Smooth muscle cell (in vitro differentiated cells): ENCODE measurements around the gene TIE1. TPM values are rescaled to one million over a fixed set of nuclear protein-coding genes. Genes with fewer than 3 reads are reported as not detected.

Experiments
- DNase-seq: peaks from one replicate; lab custom pipeline; 2025; ENCODE audit not compliant: unreplicated experiment; lab: John Stamatoyannopoulos, UW
- H2AFZ ChIP-seq: fragments of 200-600 bp; sonication (generic); 2 replicates; pipeline ENCODE4 v1.6.0; 2016; ENCODE audit warnings: antibody characterized with exemption, low read depth, mild to moderate bottlenecking
- H3F3A ChIP-seq: fragments of 200-600 bp; sonication (generic); 2 replicates; pipeline ENCODE4 v1.6.0; 2017; ENCODE audit warnings: antibody characterized with exemption, low read depth
- H3K27ac ChIP-seq: fragments of 200-600 bp; sonication (generic); 2 replicates; pipeline ENCODE4 v1.5.1; 2016; ENCODE audit warnings: low read depth, mild to moderate bottlenecking
- H3K27me3 ChIP-seq: fragments of 200-600 bp; sonication (generic); 2 replicates; pipeline ENCODE4 v1.6.1; 2016; ENCODE audit warnings: low read depth, mild to moderate bottlenecking
- H3K36me3 ChIP-seq: fragments of 200-600 bp; sonication (generic); 2 replicates; pipeline ENCODE4 v1.5.1; 2016; ENCODE audit warnings: low read depth
- H3K4me1 ChIP-seq: fragments of 200-600 bp; sonication (generic); 2 replicates; pipeline ENCODE4 v1.5.1; 2016; ENCODE audit warnings: low read depth
- H3K4me2 ChIP-seq: fragments of 200-600 bp; sonication (generic); 2 replicates; pipeline ENCODE4 v1.6.0; 2016; ENCODE audit warnings: mild to moderate bottlenecking
- H3K4me3 ChIP-seq: fragments of 200-600 bp; sonication (generic); 2 replicates; pipeline ENCODE4 v1.5.1; 2016; ENCODE audit warnings: mild to moderate bottlenecking
- H3K79me2 ChIP-seq: fragments of 200-600 bp; sonication (generic); 2 replicates; pipeline ENCODE4 v1.6.0; 2016; ENCODE audit warnings: low read depth, mild to moderate bottlenecking
- H3K9ac ChIP-seq: fragments of 200-600 bp; sonication (generic); 2 replicates; pipeline ENCODE4 v1.6.0; 2016; ENCODE audit warnings: low read depth
- H3K9me3 ChIP-seq: fragments of 200-600 bp; sonication (generic); replicated peaks from 2 replicates; pipeline ENCODE4 v1.5.1; 2016; ENCODE audit warnings: low read depth
- H4K20me1 ChIP-seq: fragments of 200-600 bp; sonication (generic); 2 replicates; pipeline ENCODE4 v1.6.0; 2016; ENCODE audit warnings: low read depth
- CTCF ChIP-seq: fragments of 200-600 bp; sonication (generic); IDR thresholded peaks from 2 replicates; pipeline ENCODE4 v1.5.1; 2017; ENCODE audit warnings: borderline replicate concordance, mild to moderate bottlenecking, antibody characterized with exemption; ENCODE audit not compliant: insufficient read depth, poor library complexity, severe bottlenecking
- WGBS: methylation state at CpG from one replicate; pipeline ENCODE4 v1.1.7; 2016; ENCODE audit warnings: low lambda C conversion rate; 5-methylcytosine and 5-hydroxymethylcytosine counted together
- polyA plus RNA-seq: library from polyadenylated mRNA; unstranded; fragments of >200 nt; fragmentation: Nextera tagmentation; extraction: Ambion mirVana; gene quantifications from 2 replicates; pipeline ENCODE4 v1.2.1, GENCODE V29; 2016
- total RNA-seq: library from RNA; depleted of rRNA; stranded (reverse); fragments of >200 nt; gene quantifications from 2 replicates; pipeline ENCODE4 v1.2.3, GENCODE V29; 2014

Gene TIE1
- total and polyA plus RNA-seq, 2 experiments from 2014 or later: 0.18 to 0.73 TPM

DNA sequence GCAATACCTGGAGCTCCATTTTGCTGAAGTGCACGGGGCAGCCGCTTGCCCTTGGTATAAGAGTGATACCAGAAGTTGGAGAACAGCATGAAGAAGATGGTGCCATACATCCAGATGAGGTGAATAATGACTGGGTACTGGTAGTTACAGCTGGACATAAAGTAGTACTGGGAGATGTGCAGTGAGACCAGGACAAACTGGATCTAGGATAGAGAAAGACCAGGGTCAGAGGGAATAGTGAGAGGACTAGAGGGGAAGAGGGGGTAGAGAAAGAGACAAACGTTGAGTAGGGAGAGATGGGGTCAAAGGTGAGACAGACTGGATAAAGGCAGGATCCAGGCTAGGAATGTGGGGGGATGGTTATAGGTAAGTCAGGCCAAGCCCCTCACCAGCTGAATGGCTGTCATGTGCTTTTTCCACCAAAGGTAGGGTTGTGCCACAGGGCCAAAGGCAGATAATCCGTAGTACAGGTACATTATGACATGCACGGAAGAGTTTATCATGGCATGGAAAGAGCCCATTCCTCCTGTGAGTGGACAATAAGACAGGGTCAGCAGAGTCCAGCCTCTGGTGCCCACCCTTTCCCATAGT is 63.2 kb downstream of the TIE1 start:
- no peaks in the 10 kb centered on the region for H3K36me3 ChIP-seq
- H3K9ac ChIP-seq: no peak overlapping the region

GRCh38 chr1:43365678-43366077 is 64.9 kb downstream of the TIE1 start:
- H3K27ac ChIP-seq: peak overlapping the region; percentile 7
- no peak overlapping the region for H3K9ac ChIP-seq
- peaks cover 26% of the 10 kb centered on the region for H3K79me2 ChIP-seq
- H4K20me1 ChIP-seq: peaks cover 25% of the 10 kb centered on the region
- no peaks in the 10 kb centered on the region for H3K9me3 ChIP-seq
- TF ChIP-seq CTCF: no peak
- peak overlapping the region; percentile 95 for H3K4me2 ChIP-seq
- 92% methylated on average over 2 of the region's 2 CpGs for WGBS
- H3K4me3 ChIP-seq: peak overlapping the region; percentile 70
- peaks cover 14% of the 10 kb centered on the region for H3F3A ChIP-seq
- no peak overlapping the region for H2AFZ ChIP-seq
- H3K27me3 ChIP-seq: no peaks in the 10 kb centered on the region
- peaks cover 16% of the 10 kb centered on the region for H3K4me1 ChIP-seq
- H3K36me3 ChIP-seq: no peaks in the 10 kb centered on the region
- DNase-seq: no peak

More for the DNA sequence above, 63.2 kb downstream of the TIE1 start:
- Histone ChIP-seq H4K20me1 (peaks cover 25% of the 10 kb centered on the region), H2AFZ (no peak overlapping the region), H3K4me1 (peaks cover 18% of the 10 kb centered on the region), H3F3A (peaks cover 14% of the 10 kb centered on the region), H3K4me2 (no peak overlapping the region), H3K9me3 (no peaks in the 10 kb centered on the region), H3K27ac (no peak overlapping the region), H3K79me2 (peaks cover 18% of the 10 kb centered on the region), H3K27me3 (no peaks in the 10 kb centered on the region), H3K4me3 (no peak overlapping the region)
- no peak for DNase-seq
- no peak for TF ChIP-seq CTCF
- WGBS: 90% methylated on average over 5 of the region's 5 CpGs

DNA sequence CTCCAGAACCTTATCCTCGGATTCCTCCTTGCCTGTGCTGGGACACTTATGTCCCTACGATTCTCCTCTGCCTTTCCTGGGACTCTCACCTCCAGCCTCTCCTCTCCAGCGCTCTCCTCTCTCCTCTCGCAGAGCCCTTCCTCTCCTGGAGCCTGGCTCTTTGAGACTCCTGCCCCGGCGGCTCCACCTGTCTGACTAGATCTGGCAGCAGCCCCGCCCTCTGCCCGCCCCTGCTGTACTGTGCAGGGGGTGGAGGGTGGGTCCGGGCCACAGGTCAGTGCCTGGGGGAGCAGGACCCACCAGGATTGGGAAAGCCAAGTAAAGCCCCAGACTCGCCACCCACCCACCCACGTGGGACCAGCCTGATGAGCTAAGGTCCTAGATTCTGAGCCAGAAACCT is 65.4 kb downstream of the TIE1 start:
- H3K4me2 ChIP-seq: peak overlapping the region; percentile 95
- no peaks in the 10 kb centered on the region for H3K27me3 ChIP-seq
- H3K27ac ChIP-seq: peak overlapping the region; percentile 7
- H3K36me3 ChIP-seq: no peaks in the 10 kb centered on the region
- H3K9ac ChIP-seq: no peak overlapping the region
- peak overlapping the region; percentile 70 for H3K4me3 ChIP-seq
- H3K79me2 ChIP-seq: peaks cover 26% of the 10 kb centered on the region
- H3F3A ChIP-seq: peaks cover 14% of the 10 kb centered on the region
- H4K20me1 ChIP-seq: peaks cover 25% of the 10 kb centered on the region
- no peak overlapping the region for H2AFZ ChIP-seq
- TF ChIP-seq CTCF: no peak
- 48% methylated on average over 9 of the region's 11 CpGs for WGBS
- no peak for DNase-seq
- H3K4me1 ChIP-seq: peaks cover 14% of the 10 kb centered on the region
- no peaks in the 10 kb centered on the region for H3K9me3 ChIP-seq

GRCh38 chr1:43366601-43367025 is 65.8 kb downstream of the TIE1 start:
- H3K27me3 ChIP-seq: no peaks in the 10 kb centered on the region
- H3K4me2 ChIP-seq: peak overlapping the region; percentile 95
- H4K20me1 ChIP-seq: peaks cover 25% of the 10 kb centered on the region
- no peak for TF ChIP-seq CTCF
- no peak overlapping the region for H3K9ac ChIP-seq
- peaks cover 26% of the 10 kb centered on the region for H3K79me2 ChIP-seq
- H3K4me1 ChIP-seq: peaks cover 14% of the 10 kb centered on the region
- H3K4me3 ChIP-seq: peak overlapping the region; percentile 70
- H3K27ac ChIP-seq: no peak overlapping the region
- WGBS: 10% methylated on average over 4 of the region's 5 CpGs
- peaks cover 14% of the 10 kb centered on the region for H3F3A ChIP-seq
- DNase-seq: no peak
- no peak overlapping the region for H2AFZ ChIP-seq
- H3K36me3 ChIP-seq: no peaks in the 10 kb centered on the region
- H3K9me3 ChIP-seq: no peaks in the 10 kb centered on the region
